LNCAP (cell line): ENCODE data around the gene SIN3A.

ENCODE experiments used
- TF ChIP-seq, protein P1 (sequence below): fragments of 450-650 bp; IDR thresholded peaks from 2 replicates; pipeline ENCODE4 v1.5.1; 2017; ENCODE audit warnings: mild to moderate bottlenecking

The SIN3A gene

DNA sequence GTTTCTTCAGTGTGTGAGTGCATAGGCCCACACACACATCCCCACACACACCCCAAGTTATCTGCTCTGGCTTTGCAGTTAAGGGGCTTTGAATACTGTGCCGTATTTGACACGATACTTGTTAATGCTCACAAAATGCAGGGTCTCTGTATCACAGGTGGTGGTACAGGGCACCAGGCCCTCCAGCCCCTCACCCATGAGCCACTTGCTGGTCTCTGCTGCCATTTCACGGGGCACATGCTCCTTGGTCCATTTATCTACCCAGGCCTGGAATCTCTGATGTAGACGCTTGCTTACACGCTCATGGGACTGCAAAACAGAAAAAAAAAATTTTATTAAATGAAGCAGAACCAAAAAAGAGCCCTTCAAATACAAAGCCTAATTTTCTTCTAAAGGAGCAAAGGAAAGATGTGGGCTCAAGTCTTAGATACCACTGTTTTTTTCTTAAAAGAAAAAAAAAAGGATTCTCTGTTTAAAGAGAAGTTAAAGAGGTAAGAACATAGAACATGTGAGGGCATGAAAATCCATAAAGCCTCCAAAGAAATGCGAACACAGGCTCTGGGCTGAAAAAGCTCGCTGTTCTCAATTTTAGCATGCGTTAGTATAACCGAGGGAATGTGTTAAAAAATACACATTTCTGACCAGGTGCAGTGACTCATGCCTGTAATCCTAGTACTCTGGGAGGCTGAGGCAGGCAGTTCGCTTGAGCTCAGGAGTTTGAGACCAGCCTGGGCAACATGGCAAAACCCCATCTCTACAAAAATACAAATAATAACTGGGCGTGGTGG, 79.4 kb downstream of the SIN3A start:
- TF ChIP-seq, protein P1, sequence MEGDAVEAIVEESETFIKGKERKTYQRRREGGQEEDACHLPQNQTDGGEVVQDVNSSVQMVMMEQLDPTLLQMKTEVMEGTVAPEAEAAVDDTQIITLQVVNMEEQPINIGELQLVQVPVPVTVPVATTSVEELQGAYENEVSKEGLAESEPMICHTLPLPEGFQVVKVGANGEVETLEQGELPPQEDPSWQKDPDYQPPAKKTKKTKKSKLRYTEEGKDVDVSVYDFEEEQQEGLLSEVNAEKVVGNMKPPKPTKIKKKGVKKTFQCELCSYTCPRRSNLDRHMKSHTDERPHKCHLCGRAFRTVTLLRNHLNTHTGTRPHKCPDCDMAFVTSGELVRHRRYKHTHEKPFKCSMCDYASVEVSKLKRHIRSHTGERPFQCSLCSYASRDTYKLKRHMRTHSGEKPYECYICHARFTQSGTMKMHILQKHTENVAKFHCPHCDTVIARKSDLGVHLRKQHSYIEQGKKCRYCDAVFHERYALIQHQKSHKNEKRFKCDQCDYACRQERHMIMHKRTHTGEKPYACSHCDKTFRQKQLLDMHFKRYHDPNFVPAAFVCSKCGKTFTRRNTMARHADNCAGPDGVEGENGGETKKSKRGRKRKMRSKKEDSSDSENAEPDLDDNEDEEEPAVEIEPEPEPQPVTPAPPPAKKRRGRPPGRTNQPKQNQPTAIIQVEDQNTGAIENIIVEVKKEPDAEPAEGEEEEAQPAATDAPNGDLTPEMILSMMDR, result no peak

DNA sequence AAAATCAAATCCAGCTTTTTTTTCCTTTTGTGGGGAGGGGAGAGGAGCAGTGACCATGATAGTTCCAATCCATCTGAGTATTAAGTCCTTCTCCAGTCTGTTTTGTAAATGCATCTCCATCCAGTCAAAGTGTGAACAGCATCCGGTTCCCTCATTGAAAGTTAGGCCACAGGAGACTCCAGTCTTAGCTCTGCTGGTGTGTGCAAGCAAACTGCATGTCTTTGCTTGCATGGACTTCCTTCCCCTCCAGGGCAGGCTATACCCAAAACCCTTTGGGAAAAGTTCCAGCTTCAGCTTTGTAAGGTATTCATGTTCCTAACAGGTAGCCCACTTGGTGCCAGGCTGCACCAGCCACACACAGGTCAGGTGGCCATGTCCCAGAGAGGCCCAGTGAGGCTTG, 80.0 kb downstream of the SIN3A start:
- TF ChIP-seq, protein P1, result no peak

DNA sequence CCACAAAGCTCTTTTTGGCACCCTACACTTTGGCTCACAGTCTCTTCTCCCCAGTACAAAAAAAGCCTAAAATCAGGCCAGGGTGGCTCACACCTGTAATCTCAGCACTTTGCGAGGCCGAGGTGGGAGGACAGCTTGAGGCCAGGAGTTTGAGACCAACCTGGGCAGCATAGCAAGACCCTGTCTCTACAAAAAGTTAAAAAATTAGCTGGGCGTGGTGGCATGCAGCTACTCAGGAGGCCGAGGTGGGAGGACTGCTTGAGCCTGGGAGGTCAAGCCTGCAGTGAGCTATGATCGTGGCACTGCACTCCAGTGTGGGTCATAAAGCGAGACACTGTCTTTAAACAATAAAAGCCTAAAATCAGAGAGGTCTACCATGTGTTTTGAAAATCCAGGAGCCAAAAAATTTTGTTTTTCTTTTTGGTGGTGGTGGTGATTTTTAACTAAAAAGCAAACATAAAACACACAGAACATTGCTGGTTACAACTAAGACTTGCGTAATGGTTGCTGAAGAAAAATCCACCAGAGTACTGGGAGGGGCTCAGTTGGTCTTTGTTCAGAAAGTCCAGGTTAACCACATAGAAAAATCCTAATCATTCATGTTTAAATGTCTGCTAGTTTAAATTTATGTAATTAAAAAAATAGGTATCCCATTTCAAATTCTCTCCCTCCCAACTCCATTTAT, 81.5 kb downstream of the SIN3A start:
- TF ChIP-seq, protein P1, result no peak

DNA sequence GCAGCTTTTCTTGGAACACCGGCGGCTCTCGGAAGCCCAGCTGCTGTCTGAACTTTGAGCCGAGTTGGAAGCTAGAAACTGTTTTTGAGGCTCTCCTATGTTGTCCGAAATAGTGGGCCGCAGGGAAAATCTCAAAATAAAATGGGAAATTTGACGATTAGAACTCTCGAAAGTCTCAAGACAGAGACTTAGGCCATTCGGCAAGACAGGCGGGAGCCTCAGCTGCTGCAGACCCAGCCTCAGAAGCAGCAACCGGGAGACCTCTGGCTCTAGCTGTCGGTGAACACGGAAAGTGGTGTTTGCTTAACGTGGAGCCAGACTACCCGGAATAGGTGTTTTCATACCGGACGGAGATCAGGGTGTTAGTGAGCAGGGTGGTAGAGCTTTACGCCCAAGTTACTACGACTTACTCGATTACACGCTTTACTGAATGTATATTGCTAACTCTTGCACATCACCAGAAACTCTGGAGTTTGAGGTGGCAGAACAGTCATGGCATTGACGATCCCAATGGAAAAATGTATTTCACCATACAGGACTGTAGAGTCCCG, 82.7 kb downstream of the SIN3A start:
- TF ChIP-seq, protein P1, result no peak

DNA sequence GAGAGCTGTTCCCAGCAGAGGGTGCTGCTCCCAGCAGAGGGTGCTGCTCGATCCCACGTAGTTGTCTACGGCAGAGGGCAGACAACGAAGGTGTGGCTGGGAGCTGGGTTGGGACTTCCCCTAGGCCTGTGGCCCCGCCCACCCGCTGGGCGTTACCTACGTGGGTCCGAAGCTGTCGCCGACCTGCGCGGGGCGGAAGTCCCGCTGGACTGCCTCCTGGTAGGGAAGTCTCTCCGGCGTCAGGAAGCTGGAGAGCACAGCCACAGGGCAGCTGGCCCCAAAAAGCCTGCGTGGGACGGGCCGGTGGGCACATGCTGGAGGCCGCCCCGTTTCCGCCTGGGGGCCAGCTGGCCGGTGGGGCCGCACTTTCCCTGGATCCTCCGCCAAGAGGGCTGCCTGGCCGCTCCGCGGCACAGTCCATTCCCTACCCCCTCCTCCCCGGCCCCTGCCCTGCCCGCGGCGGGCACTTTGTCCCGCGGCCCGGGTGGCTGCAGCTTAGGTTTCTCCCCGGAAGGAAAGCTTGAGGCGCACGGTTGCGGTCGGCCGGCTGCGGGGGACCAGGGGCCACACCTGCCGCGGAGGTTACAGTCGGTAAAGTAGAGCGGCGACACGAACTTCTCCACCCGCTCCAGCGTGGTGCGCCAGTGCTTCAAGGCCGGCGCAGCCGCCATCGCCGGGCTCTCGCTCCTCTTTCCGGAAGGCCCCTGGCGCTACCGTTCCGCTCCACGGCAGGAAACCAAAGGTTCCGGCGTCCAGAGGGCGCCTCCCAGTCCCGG, 83.4 kb downstream of the SIN3A start, which contains the start of gene MAN2C1:
Gene MAN2C1 (minus strand): TSS at position 695 of the 776 bp plus-strand sequence. CDS start 24 bp downstream, at position 671.
- TF ChIP-seq, protein P1, result peak; percentile 91; the same call in 1 of the 2 replicates

DNA sequence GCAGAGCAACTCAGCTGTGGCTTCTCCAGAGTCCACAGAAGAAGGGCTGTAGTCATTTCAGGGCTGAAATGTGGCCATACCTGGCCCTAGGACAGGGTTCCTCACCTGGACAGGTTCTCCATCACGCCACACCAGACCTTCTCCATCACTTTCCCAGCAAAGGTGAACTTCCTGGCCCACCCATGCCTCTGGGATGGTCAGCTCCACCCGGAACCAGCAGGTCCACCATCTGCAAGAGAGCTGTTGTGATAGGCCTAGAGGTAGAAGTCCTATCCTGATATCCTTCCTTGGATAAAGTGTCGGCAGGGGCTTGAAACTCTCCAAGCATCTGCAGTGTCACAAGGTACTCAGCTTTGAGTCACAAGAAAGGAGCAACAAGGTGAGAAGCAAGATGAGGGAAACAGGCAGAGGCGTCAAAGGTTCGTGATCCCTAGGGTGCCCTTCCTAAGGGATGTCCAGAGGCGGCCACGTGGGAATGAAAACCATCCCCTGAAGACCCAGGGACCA, 84.0 kb downstream of the SIN3A start:
- TF ChIP-seq, protein P1, result no peak; the same call in 1 of the 2 replicates

DNA sequence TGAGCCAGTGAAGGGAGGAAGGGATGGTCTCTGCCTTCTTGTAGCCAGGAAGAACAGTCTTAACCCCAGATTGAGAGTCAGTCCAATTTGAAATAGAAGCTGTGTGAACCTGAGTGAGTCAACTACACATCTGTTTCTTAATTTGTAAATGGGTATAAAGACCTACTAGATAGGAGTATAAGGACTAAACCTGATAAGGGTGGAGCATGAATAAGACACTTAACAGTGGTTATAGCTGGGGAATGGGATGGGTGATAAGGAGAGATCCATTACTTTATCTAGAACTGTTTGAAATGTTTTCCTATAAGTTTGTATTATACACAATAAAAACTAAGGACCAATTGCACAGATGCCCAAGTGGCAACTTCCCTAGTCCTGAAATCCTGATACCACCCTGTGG, 84.5 kb downstream of the SIN3A start:
- TF ChIP-seq, protein P1, result no peak
